RPMI7951 (cell line): ENCODE data around the gene EVI5. TPM values are rescaled to one million over a fixed set of nuclear protein-coding genes. Genes with fewer than 3 reads are reported as not detected.

ENCODE experiments used
- DNase-seq: peaks from one replicate; pipeline ENCODE4 v3.0.0-alpha.2; 2012; ENCODE audit warnings: low read depth
- total RNA-seq: library from RNA; depleted of rRNA; stranded (reverse); fragments of >200 nt; shearing (Covaris generic); gene quantifications from 2 replicates; pipeline ENCODE4 v1.2.3, GENCODE V29; 2014

Gene EVI5
- total RNA-seq, 1 experiment from 2014 or later: 11.8 TPM

- no peak for DNase-seq
Observed at GRCh38 chr1:92519043-92519442, 265.9 kb downstream of the EVI5 start.

- no peak for DNase-seq
Observed at GRCh38 chr1:92516574-92516973, 268.3 kb downstream of the EVI5 start.

- no peak for DNase-seq
Observed at GRCh38 chr1:92515796-92516201, 269.1 kb downstream of the EVI5 start.

GRCh38 chr1:92511541-92511940, 273.4 kb downstream of the EVI5 start:
- no peak for DNase-seq

GRCh38 chr1:92509619-92510018, 275.3 kb downstream of the EVI5 start:
- no peak for DNase-seq

GRCh38 chr1:92505015-92505692, 279.8 kb downstream of the EVI5 start:
- no peak for DNase-seq

GRCh38 chr1:92504291-92505014, 280.5 kb downstream of the EVI5 start:
- DNase-seq: no peak

GRCh38 chr1:92503926-92504285, 281.0 kb downstream of the EVI5 start:
- no peak for DNase-seq

GRCh38 chr1:92503043-92503925, 281.6 kb downstream of the EVI5 start:
- no peak for DNase-seq

GRCh38 chr1:92502247-92502646, 282.7 kb downstream of the EVI5 start:
- peak; percentile 67 for DNase-seq

- no peak for DNase-seq
Observed at GRCh38 chr1:92500552-92500951, 284.4 kb downstream of the EVI5 start.

GRCh38 chr1:92495392-92496063, 289.4 kb downstream of the EVI5 start:
- DNase-seq: no peak

- no peak for DNase-seq
Observed at GRCh38 chr1:92494485-92495141, 290.3 kb downstream of the EVI5 start.

- no peak for DNase-seq
Observed at GRCh38 chr1:92493139-92493538, 291.8 kb downstream of the EVI5 start.

- no peak for DNase-seq
Observed at GRCh38 chr1:92488832-92489231, 296.1 kb downstream of the EVI5 start.

GRCh38 chr1:92488416-92488815, 296.5 kb downstream of the EVI5 start:
- no peak for DNase-seq

- DNase-seq: no peak
Observed at GRCh38 chr1:92487078-92487605, 297.8 kb downstream of the EVI5 start.

GRCh38 chr1:92486251-92487077, 298.4 kb downstream of the EVI5 start, which contains the start of gene GFI1:
GFI1 (minus strand) TSS chr1:92486925; CDS start chr1:92483487, 3,438 bp downstream.
- DNase-seq: peak; percentile 55

GRCh38 chr1:92485381-92486250, 299.3 kb downstream of the EVI5 start:
- no peak for DNase-seq
